ENCODE measurements around the gene TNRC6C. TPM values are rescaled to one million over a fixed set of nuclear protein-coding genes. Genes with fewer than 3 reads are reported as not detected.

Gene TNRC6C
- total RNA-seq, 1 donor, result 12.4 TPM

DNA sequence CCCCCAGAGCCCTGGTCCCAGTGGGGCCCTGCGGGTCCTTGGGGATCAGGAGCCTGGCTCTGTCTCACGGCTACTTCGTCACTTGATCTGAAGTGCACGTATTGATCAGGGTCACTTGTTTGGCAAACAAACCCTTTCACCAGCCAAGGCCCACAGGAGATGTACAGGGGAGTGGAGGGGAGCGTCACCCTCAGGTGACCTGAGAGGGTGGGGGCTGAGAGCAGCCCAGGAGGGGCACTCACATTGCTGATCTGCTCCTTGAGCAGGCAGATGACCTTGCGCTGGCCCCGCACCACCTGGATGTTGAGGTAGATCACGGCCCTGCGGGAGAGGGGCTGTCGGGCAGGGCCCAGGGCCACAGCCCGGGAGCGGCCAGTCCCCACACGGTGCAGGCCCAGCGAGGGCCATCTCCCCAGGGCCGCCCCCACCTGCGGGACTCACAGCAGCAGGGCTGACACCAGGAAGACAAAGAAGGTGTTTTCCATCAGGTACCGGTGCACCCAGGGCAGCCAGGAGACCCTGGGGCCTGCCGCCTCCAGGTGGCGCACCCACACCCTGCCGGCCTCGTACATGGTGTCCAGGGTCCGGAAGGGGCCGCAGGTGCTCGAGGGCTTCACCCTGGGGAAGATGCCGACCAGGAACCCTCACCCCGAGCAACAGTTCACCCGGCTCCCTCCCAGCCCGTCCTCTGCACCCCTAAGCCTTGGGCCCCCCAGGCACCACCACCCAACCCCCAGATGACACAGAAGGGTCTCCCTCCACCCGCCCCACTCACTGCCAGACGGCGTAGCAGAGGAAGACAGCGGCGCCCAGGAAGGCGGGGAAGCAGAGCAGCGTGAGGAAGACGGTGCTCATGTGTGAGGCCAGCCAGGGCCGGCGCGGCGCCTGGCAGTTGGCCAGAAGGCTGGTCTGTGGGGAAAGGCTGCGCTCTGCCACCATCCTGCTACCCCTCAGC is 158.8 kb downstream of the TNRC6C start:
- Histone ChIP-seq H3K9me3 (ENCODE audit: low read depth, low read length) (no peaks in the 10 kb centered on the region), H3K4me1 (ENCODE audit: insufficient read depth, low read length) (peaks cover 81% of the 10 kb centered on the region), H3K4me3 (ENCODE audit: low read length) (no peak overlapping the region), H3K27me3 (ENCODE audit: insufficient read depth, low read length) (no peaks in the 10 kb centered on the region)

DNA sequence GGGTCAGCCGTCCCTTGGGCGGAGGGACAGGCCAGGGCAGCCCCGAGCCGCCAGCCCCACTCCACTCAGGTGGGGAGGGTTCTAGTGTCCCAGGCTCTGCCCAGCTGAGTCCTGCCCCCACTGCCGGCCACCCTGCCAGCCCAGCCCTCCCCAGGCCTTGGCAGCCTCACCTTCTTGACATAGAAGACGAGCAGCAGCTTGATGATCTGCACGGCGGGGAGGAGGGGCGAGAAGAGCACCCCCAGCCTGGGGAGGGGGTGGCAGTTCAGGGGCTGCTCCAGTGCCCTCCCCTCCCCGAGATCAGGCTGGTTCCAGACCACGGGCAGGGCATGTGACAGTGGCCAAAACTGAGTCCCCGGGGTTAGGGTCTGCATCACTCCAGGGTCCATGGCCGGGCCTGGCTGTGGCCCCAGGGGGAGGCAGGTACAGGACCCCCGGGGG is 160.3 kb downstream of the TNRC6C start:
- H3K4me1 ChIP-seq (ENCODE audit: insufficient read depth, low read length), result peaks cover 81% of the 10 kb centered on the region

DNA sequence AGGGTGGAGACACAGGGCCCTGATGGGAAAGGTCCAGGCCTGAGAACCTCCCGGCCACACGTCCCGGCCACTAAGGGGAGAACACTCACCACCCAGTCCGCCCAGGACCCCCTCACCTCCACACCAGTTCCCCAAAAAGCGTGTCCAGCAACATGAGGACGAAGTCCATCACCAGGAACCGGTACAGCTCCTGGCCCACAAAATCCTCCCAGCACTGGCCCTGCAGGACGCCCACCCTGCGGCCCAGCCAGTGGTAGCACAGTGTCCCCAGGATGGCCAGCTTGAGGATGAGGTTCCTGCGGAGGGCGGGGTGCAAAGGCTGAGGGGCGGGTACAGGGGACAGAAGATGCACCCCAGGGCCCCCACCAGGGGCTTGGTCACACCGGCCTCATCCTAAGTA is 162.0 kb downstream of the TNRC6C start:
- Histone ChIP-seq H3K4me1 (ENCODE audit: insufficient read depth, low read length) (peaks cover 83% of the 10 kb centered on the region), H3K4me3 (ENCODE audit: low read length) (no peak overlapping the region), H3K27me3 (ENCODE audit: insufficient read depth, low read length) (no peaks in the 10 kb centered on the region), H3K9me3 (ENCODE audit: low read depth, low read length) (no peaks in the 10 kb centered on the region)

More for the DNA sequence above, 160.3 kb downstream of the TNRC6C start:
- Histone ChIP-seq H3K27me3 (ENCODE audit: insufficient read depth, low read length) (no peaks in the 10 kb centered on the region), H3K4me3 (ENCODE audit: low read length) (no peak overlapping the region), H3K9me3 (ENCODE audit: low read depth, low read length) (no peaks in the 10 kb centered on the region)

DNA sequence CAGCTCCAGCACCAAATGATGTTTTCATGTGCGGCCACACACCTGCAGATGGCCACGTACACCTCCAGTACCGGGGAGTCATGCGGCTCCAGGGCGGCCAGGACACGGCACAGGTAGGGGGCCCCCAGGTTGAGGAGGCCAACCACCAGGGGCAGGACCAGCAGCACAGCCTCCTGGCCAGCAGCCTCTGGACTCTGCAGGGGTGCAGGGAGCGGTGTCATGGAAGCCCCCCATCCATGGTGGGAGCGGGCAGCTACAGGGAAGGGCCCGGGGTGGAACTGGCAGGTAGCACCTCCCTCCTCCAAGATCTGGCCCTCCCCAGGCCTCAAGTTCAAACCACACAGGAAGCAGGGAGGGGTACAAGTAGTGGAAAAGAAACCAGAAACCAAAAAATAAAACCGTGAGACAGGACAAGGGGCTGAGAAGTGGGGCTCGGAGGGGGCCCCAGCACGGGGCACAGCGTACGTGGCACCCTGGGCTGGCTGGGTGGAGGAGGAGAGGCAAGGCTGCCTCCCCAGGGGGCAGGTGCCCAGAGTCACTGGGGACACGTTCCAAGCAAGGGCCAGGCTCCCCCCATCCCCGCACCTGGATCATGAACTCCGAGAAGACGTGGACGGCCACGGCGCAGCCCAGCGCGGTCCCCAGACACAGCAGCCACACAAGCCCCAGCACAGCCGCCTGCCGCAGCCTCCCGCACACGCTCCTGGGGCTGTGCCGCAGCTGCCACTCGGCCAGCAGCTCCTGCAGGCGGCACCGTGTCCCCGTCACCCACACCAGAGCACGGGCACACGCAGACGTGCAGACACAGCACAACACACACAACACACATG is 162.7 kb downstream of the TNRC6C start:
- no peak overlapping the region for H3K4me3 ChIP-seq (ENCODE audit: low read length)
- no peaks in the 10 kb centered on the region for H3K9me3 ChIP-seq (ENCODE audit: low read depth, low read length)
- H3K27me3 ChIP-seq (ENCODE audit: insufficient read depth, low read length), result no peaks in the 10 kb centered on the region
- H3K4me1 ChIP-seq (ENCODE audit: insufficient read depth, low read length), result peaks cover 89% of the 10 kb centered on the region

DNA sequence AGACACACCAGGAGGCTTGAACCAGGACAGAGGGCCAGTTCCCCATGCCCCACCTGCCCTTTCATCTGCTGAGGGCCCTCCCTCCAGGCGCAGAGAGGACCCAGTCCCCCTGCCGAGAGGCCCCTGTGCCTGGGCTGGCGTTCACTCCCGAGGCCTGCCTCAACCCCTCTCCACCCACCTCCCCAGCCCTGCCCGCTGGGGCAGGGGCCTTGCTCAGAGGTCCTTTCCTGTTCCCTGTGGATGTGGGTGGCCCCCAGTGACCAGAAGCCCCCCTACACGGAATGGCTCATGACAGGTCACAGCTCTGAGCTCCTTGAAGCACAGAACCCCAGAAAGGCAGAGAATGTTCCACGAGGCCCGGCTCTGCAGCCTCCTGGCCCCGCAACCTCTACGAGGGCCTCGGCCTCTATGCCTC is 163.3 kb downstream of the TNRC6C start:
- no peak overlapping the region for H3K4me3 ChIP-seq (ENCODE audit: low read length)
- peaks cover 96% of the 10 kb centered on the region for H3K4me1 ChIP-seq (ENCODE audit: insufficient read depth, low read length)
- H3K27me3 ChIP-seq (ENCODE audit: insufficient read depth, low read length), result no peaks in the 10 kb centered on the region
- no peaks in the 10 kb centered on the region for H3K9me3 ChIP-seq (ENCODE audit: low read depth, low read length)

DNA sequence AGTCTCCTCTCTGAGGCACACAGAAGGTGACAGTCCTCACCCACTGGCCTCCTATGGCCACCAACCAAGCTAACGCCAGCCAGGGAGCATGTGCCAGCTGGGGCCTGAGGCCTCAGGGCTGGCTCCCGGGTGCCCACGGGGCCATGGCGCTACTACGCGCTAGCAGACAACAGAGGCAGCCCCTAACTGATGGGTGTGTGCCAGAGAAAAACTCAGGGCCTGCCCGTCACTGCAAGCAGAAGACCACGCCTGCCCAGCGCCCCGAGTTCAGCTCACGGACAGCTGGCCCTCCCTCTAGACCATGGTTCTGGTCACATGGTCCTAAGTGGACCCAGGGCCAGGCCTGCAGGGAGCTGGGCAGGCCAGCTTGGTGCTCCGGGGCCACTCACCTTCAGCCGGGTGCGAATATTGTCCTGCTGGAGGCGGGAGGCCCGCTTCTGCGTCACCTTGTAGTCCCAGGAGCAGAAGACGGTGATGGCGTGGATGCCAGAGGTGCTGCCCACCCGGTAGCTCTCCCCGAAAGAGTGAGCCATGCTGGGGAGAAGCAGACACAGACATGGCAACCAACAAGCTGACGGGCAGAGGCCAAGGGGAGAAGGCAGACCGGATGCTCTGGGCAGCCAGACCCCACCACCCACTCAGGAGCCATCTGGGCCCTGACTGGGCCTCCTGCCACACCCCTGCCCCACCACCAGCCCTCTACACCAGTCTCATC is 163.9 kb downstream of the TNRC6C start:
- H3K4me1 ChIP-seq (ENCODE audit: insufficient read depth, low read length), result peaks cover 95% of the 10 kb centered on the region
- H3K9me3 ChIP-seq (ENCODE audit: low read depth, low read length), result no peaks in the 10 kb centered on the region
- H3K4me3 ChIP-seq (ENCODE audit: low read length), result no peak overlapping the region
- no peaks in the 10 kb centered on the region for H3K27me3 ChIP-seq (ENCODE audit: insufficient read depth, low read length)

DNA sequence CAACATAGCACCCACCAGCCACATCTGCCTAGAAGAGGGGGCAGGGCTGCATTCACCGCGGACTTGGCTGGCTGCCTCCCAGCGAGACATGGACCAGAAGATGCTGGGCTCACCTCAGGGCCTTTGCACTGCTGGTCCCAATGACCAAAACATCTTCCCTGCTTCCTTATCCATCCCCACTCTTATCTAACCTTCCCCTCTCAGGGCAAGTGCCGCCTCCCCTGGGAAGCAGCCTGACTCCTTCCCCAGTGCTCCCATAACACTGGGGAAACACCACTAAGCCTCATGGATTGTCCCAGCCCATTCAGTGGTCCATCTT is 164.4 kb downstream of the TNRC6C start:
- H3K27me3 ChIP-seq (ENCODE audit: insufficient read depth, low read length), result no peaks in the 10 kb centered on the region
- no peak overlapping the region for H3K4me3 ChIP-seq (ENCODE audit: low read length)
- no peaks in the 10 kb centered on the region for H3K9me3 ChIP-seq (ENCODE audit: low read depth, low read length)
- H3K4me1 ChIP-seq (ENCODE audit: insufficient read depth, low read length), result peaks cover 89% of the 10 kb centered on the region

DNA sequence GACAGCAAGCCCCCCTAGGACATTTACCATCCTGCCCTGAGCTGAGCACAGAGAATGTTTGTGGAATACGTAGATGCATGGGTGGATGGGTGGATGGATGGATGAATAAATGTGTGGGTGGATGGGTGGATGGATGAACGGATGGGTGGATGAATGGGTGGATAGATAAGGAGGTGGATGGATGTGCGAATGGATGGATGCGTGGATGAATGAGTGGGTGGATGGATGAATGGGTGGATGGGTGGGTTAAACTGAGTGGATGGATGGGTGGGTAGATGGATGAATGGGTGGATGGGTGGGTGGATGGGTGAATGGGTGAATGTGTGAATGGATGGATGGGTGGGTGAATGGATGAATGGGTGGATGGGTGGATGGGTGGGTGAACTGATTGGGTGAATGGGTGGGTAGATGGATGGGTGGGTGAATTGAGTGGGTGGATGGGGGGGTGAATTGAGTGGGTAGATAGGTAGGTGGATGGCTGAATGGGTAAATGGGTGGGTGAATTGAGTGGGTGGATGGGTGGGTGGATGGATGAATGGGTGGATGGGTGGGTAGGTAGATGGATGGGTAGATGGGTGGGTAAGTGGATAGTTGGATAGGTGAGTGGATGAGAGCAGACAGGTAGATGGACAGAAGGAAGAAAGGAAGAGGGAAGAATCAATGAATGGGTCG is 164.9 kb downstream of the TNRC6C start:
- peaks cover 87% of the 10 kb centered on the region for H3K4me1 ChIP-seq (ENCODE audit: insufficient read depth, low read length)
- no peak overlapping the region for H3K4me3 ChIP-seq (ENCODE audit: low read length)
- H3K9me3 ChIP-seq (ENCODE audit: low read depth, low read length), result no peaks in the 10 kb centered on the region
- no peaks in the 10 kb centered on the region for H3K27me3 ChIP-seq (ENCODE audit: insufficient read depth, low read length)

DNA sequence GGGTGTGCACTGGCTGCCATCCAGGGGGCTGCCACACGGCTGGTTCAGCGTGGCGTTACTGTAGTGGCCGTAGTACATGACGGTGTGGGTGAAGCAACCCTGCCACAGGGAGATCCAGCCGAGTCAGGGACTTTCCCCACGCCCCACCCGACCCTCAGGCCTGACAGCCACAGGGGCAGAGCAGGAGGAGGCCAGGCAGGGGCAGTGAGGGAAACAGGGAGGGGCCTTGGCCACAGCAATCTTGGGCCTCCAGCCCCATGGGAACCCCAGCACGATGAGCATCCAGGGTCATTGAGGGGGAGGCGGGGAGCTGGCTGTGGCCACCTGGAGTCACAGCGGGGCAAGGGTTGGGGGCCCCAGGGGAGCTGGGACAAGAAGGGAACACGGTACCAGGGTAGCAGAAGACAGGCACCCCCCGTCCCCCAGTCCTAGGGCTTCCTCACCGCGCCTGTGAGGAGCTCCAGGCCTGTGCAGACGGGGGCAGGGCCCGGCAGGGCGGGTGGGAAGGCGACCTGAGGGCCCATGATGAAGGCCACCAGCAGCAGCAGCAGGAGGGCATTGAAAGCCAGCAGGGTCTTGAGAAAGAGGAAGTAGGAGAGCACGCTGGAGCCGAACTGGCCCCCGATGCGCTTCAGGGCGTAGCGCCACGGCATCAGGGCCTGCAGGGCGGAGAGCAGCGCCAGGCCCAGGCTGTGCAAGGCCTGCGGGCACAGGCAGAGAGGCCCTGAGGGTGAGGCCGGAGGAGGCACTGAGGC is 165.8 kb downstream of the TNRC6C start:
- H3K27me3 ChIP-seq (ENCODE audit: insufficient read depth, low read length), result no peaks in the 10 kb centered on the region
- H3K4me3 ChIP-seq (ENCODE audit: low read length), result no peak overlapping the region
- peaks cover 83% of the 10 kb centered on the region for H3K4me1 ChIP-seq (ENCODE audit: insufficient read depth, low read length)
- H3K9me3 ChIP-seq (ENCODE audit: low read depth, low read length), result no peaks in the 10 kb centered on the region

DNA sequence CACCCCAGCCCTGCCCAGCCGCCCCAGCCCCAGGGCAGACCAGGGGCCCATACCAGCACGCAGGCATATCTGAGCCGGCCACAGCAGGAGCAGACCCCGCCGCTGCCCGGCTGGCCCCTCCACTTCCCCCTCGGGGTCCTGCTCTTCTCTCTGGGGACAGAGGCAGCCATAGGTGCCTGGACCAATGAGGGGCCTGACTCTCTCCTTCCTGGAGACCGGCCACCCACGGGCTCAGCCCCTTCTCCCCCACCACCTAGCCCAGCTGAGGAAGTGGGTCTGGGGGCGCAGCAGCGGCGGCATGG is 166.3 kb downstream of the TNRC6C start:
- H3K4me3 ChIP-seq (ENCODE audit: low read length), result peak overlapping the region; percentile 8
- no peaks in the 10 kb centered on the region for H3K27me3 ChIP-seq (ENCODE audit: insufficient read depth, low read length)
- no peaks in the 10 kb centered on the region for H3K9me3 ChIP-seq (ENCODE audit: low read depth, low read length)
- H3K4me1 ChIP-seq (ENCODE audit: insufficient read depth, low read length), result peaks cover 85% of the 10 kb centered on the region

DNA sequence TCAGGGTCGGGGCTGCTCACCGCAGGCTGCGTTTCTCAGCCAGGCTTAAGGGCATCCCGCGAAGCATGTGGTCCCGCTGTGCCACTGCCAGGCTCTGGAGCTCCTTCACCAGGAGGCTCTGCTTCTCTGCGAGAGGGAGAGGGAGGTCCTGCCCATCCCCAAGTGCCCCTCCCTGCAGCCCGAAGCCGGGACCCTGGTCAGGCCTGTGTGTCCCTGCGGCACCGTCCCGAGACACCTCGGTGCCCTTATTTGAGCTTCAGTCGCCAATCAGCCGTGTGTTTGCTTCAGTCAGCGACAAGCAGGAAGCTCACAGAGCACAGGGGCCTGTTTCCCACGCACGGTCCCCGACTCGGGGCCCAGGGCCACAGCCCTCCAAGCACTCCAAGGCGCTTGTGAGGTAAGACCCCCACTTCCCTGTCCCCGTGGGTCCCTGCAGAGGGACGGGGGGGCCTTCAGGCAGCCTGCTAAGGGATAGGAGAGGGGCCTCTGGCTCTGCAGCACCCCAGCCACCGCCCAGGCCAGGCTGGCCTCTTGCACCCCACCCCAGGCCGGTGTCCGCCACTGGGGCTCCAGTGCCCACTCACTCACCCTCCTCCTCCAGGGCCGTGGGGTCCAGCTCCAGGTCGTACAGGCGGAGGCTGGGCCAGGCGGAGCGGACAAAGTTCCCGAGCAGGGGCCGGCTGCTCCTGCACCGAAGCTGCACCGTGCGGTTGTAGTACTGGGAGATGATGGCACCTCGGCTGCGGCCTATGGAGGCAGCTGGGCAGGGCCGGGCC is 166.8 kb downstream of the TNRC6C start:
- H3K9me3 ChIP-seq (ENCODE audit: low read depth, low read length), result no peaks in the 10 kb centered on the region
- H3K4me3 ChIP-seq (ENCODE audit: low read length), result peak overlapping the region; percentile 8

DNA sequence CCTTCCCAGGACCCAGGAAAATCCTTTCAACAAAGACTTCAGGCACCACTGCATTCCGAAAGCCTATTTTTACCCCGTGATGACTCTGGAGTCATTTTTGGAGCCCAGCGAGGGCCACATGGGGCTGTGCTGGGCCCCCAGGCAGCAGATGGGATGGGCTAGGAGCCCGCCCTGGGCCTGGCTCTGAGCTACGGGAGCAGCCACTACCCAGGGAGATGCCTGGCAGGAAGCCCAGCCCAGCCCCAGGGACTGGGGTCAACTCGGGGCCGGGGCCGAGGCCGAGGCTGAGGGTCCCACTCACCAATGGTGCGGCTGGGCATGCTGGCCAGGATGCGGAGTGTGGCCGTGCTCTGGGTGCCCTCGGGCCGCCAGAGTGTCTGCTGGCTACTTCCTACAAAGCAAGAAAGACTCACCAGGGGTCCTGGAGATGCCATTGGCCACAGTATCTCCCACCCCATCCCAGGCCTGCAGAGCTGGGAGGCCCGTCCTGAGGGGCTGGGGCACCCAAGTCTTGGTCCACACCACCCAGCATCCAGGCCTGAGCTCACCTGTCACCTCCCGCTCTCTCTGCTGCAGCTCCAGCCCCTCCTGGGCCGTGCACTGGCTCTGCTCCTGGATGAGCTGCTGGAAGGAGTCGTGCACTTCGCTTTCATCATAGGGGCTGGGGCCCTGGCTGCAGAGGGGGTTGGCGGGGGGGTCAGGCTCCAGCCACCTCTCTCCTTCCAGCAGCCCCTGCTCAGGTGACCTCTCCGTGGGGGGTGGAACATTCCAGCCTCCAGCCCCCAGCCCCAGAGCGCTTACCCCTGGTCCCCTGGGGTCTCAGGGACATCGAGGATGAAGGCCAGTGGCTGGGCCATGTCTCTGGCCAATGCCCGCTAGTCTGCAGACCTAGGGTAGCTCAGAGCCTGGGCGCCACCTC is 167.7 kb downstream of the TNRC6C start:
- H3K4me1 ChIP-seq (ENCODE audit: insufficient read depth, low read length), result peaks cover 85% of the 10 kb centered on the region
- peak overlapping the region; percentile 81 for H3K4me3 ChIP-seq (ENCODE audit: low read length)
- H3K27me3 ChIP-seq (ENCODE audit: insufficient read depth, low read length), result no peaks in the 10 kb centered on the region
- no peaks in the 10 kb centered on the region for H3K9me3 ChIP-seq (ENCODE audit: low read depth, low read length)

More for the DNA sequence above, 166.8 kb downstream of the TNRC6C start:
- peaks cover 85% of the 10 kb centered on the region for H3K4me1 ChIP-seq (ENCODE audit: insufficient read depth, low read length)
- H3K27me3 ChIP-seq (ENCODE audit: insufficient read depth, low read length), result no peaks in the 10 kb centered on the region

DNA sequence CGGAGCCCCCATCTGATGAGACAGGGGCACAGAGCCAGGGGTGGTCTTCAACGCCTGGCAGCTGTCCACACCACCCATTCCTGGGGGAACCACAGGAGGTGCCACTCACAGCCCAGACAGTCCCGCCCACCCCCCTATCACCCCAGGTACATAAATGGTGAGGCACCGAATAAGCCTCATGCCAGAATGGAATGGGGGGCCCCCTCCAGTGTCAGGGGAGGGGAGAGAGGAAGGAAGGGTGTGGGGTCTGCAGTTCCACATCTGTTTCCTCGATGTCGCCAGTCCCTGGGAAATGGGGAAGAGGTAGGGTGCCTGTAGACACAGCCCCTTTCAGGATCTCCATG is 168.4 kb downstream of the TNRC6C start:
- Histone ChIP-seq H3K4me1 (ENCODE audit: insufficient read depth, low read length) (peaks cover 79% of the 10 kb centered on the region), H3K9me3 (ENCODE audit: low read depth, low read length) (no peaks in the 10 kb centered on the region), H3K4me3 (ENCODE audit: low read length) (peak overlapping the region; percentile 81), H3K27me3 (ENCODE audit: insufficient read depth, low read length) (no peaks in the 10 kb centered on the region)
